Neural crest cell (in vitro differentiated cells): ENCODE results near the gene SSR1. TPM values are rescaled to one million over a fixed set of nuclear protein-coding genes. Genes with fewer than 3 reads are reported as not detected.

Experiments
- DNase-seq: peaks from one replicate; pipeline ENCODE4 v3.0.0; 2021; ENCODE audit warnings: low read depth, mixed read lengths, low spot score
- H3K27ac Mint-ChIP-seq: one replicate; pipeline ENCODE4 v1.8.0; 2021; ENCODE audit warnings: mild to moderate bottlenecking, mixed read lengths; ENCODE audit not compliant: unreplicated experiment
- H3K27me3 Mint-ChIP-seq: 2 replicates; pipeline ENCODE4 v1.8.0; 2021; ENCODE audit warnings: low read depth, mild to moderate bottlenecking, mixed read lengths
- H3K36me3 Mint-ChIP-seq: 2 replicates; pipeline ENCODE4 v1.8.0; 2021; ENCODE audit warnings: low read depth, mild to moderate bottlenecking, mixed read lengths
- H3K4me1 Mint-ChIP-seq: 2 replicates; pipeline ENCODE4 v1.8.0; 2021; ENCODE audit warnings: mixed read lengths
- H3K4me3 Mint-ChIP-seq: one replicate; pipeline ENCODE4 v1.8.0; 2021; ENCODE audit warnings: mild to moderate bottlenecking, mixed read lengths
- H3K9me3 Mint-ChIP-seq: 2 replicates; pipeline ENCODE4 v1.8.0; 2021; ENCODE audit warnings: mixed read lengths
- CTCF ChIP-seq: fragments of 200-600 bp; sonication (generic); conservative IDR thresholded peaks from 2 replicates; pipeline ENCODE4 v1.5.0; 2021; ENCODE audit warnings: antibody characterized with exemption, mild to moderate bottlenecking
- total RNA-seq: library from RNA; stranded (reverse); gene quantifications from 2 replicates; pipeline ENCODE4 v1.2.1, GENCODE V29; 2021

Gene SSR1
- total RNA-seq, 1 donor from 2014 or later = 110 TPM

- Mint-ChIP-seq H3K27ac (peak overlapping the region; percentile 47), H3K36me3 (peaks cover 3% of the 10 kb centered on the region), H3K27me3 (no peaks in the 10 kb centered on the region), H3K9me3 (no peaks in the 10 kb centered on the region), H3K4me1 (peaks cover 12% of the 10 kb centered on the region), H3K4me3 (peak overlapping the region; percentile 9)
- DNase-seq = no peak
- no peak for TF ChIP-seq CTCF
These were observed 1.4 kb upstream of the SSR1 start for GRCh38 chr6:7314414-7314813.

- no peak for TF ChIP-seq CTCF
- Mint-ChIP-seq H3K4me1 (peaks cover 13% of the 10 kb centered on the region), H3K27ac (peak overlapping the region; percentile 91)
These were observed 636 bp upstream of the SSR1 start for GRCh38 chr6:7313505-7314165.

GRCh38 chr6:7311917-7312615 lies 933 bp downstream of the SSR1 start:
- no peak for TF ChIP-seq CTCF
- Mint-ChIP-seq H3K36me3 (peaks cover 10% of the 10 kb centered on the region), H3K4me1 (peaks cover 16% of the 10 kb centered on the region), H3K4me3 (peak overlapping the region; percentile 91), H3K9me3 (no peaks in the 10 kb centered on the region), H3K27ac (peak overlapping the region; percentile 99), H3K27me3 (no peaks in the 10 kb centered on the region)
- DNase-seq = no peak

More at GRCh38 chr6:7313505-7314165, 636 bp upstream of the SSR1 start:
- no peak for DNase-seq
- peak overlapping the region; percentile 91 for H3K4me3 Mint-ChIP-seq
- no peaks in the 10 kb centered on the region for H3K9me3 Mint-ChIP-seq
- peaks cover 4% of the 10 kb centered on the region for H3K36me3 Mint-ChIP-seq
- no peaks in the 10 kb centered on the region for H3K27me3 Mint-ChIP-seq

GRCh38 chr6:7311176-7311575 lies 1.8 kb downstream of the SSR1 start:
- no peak for TF ChIP-seq CTCF
- Mint-ChIP-seq H3K27ac (no peak overlapping the region), H3K4me3 (peak overlapping the region; percentile 91), H3K4me1 (peaks cover 16% of the 10 kb centered on the region), H3K9me3 (no peaks in the 10 kb centered on the region), H3K36me3 (peaks cover 12% of the 10 kb centered on the region), H3K27me3 (no peaks in the 10 kb centered on the region)
- DNase-seq = no peak

- no peak for DNase-seq
- no peak overlapping the region for H3K27ac Mint-ChIP-seq
- no peaks in the 10 kb centered on the region for H3K9me3 Mint-ChIP-seq
- TF ChIP-seq CTCF = no peak
- no peak overlapping the region for H3K4me3 Mint-ChIP-seq
- H3K27me3 Mint-ChIP-seq = no peaks in the 10 kb centered on the region
- H3K36me3 Mint-ChIP-seq = peaks cover 16% of the 10 kb centered on the region
- H3K4me1 Mint-ChIP-seq = peaks cover 16% of the 10 kb centered on the region
These were observed 3.9 kb downstream of the SSR1 start for GRCh38 chr6:7309050-7309449.
